Common myeloid progenitor, CD34-positive (primary cell): ENCODE results near the gene TST.

Experiments
- CTCF ChIA-PET: fragments of 350-600 bp; sonication (Branson Sonifier 250); formaldehyde crosslinking; loops from one replicate; lab custom pipeline; 2021; ENCODE audit warnings: antibody characterized with exemption; lab: Charles Lee
- POLR2A ChIA-PET: fragments of 350-600 bp; sonication (Branson Sonifier 250); formaldehyde crosslinking; loops from one replicate; lab custom pipeline; 2021; ENCODE audit warnings: antibody characterized with exemption; lab: Charles Lee
- DNase-seq, 3 donors: peaks; one replicate each; pipeline versions ENCODE4 v3.0.0 to v3.0.0-alpha.2; 2013
- H3K27ac ChIP-seq, 2 experiments: 1 replicate in 1 of 2; 2 replicates in 1 of 2; pipeline ENCODE4 v1.7.0; 2013; ENCODE audit warnings: inconsistent platforms in 2 of 2, low read length in 2 of 2, mild to moderate bottlenecking in 2 of 2, low read depth in 1 of 2, moderate library complexity in 1 of 2; ENCODE audit not compliant: severe bottlenecking in 2 of 2, insufficient read depth in 1 of 2, poor library complexity in 1 of 2
- H3K27me3 ChIP-seq, 5 experiments: replicated peaks in 2 of 5; 1 replicate in 3 of 5; 2 replicates in 2 of 5; pipeline versions ENCODE4 v1.6.1 to v1.7.0; 2013; ENCODE audit warnings: low read length in 4 of 5, mild to moderate bottlenecking in 2 of 5, moderate library complexity in 2 of 5, inconsistent platforms in 1 of 5; ENCODE audit not compliant: insufficient read depth in 5 of 5, control insufficient read depth in 4 of 5
- H3K36me3 ChIP-seq, 4 experiments: 1 replicate in 2 of 4; 2 replicates in 2 of 4; pipeline versions ENCODE4 v1.6.1 to v1.7.0; 2013; ENCODE audit warnings: low read length in 3 of 4, control low read depth in 1 of 4, mild to moderate bottlenecking in 1 of 4; ENCODE audit not compliant: control insufficient read depth in 4 of 4, insufficient read depth in 4 of 4
- H3K4me1 ChIP-seq, 4 experiments: 1 replicate in 3 of 4; 2 replicates in 1 of 4; pipeline versions ENCODE4 v1.6.1 to v1.7.1; 2013; ENCODE audit warnings: low read length in 3 of 4, mild to moderate bottlenecking in 3 of 4, control low read depth in 1 of 4, inconsistent platforms in 1 of 4, moderate library complexity in 1 of 4; ENCODE audit not compliant: control insufficient read depth in 4 of 4, insufficient read depth in 4 of 4; ENCODE audit errors: control extremely low read depth in 1 of 4
- H3K4me3 ChIP-seq, 7 experiments: 1 replicate in 4 of 7; 2 replicates in 3 of 7; pipeline versions ENCODE4 v1.5.1 to v1.7.0; 2013; ENCODE audit warnings: mild to moderate bottlenecking in 7 of 7, low read length in 6 of 7, moderate library complexity in 6 of 7, inconsistent platforms in 2 of 7, low read depth in 2 of 7, control low read depth in 1 of 7; ENCODE audit not compliant: insufficient read depth in 4 of 7, control insufficient read depth in 1 of 7; ENCODE audit errors: extremely low read depth in 1 of 7
- H3K9me3 ChIP-seq, 5 experiments: 1 replicate in 4 of 5; 2 replicates in 1 of 5; pipeline versions ENCODE4 v1.6.1 to v1.7.1; 2013; ENCODE audit warnings: low read length in 4 of 5, mild to moderate bottlenecking in 2 of 5, inconsistent platforms in 1 of 5, low read depth in 1 of 5, moderate library complexity in 1 of 5; ENCODE audit not compliant: control insufficient read depth in 4 of 5, insufficient read depth in 2 of 5; ENCODE audit errors: control extremely low read depth in 1 of 5
- WGBS: methylation state at CpG from one replicate; pipeline ENCODE4 v1.1.5; 2013; ENCODE audit not compliant: insufficient coverage; 5-methylcytosine and 5-hydroxymethylcytosine counted together

TST gene

DNA sequence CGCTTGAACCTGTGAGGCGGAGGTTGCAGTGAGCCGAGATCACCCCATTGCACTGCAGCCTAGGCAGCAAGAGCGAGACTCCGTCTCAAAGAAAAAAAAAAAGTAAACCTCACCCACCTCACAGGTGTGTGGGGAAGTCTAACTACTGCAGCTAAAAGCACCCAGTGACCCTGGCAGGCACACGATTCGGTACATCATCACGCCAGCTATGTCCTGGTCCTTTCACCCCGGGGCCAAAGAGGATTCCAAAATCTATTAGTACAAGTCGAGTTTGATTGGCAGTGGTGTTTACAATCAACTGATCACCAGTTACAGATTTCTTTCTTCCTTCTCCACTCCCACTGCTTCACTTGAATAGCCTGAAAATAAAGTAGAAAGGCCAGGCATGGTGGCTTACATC, 6.3 kb downstream of the TST start:
- Histone ChIP-seq H3K27me3 (peaks cover 0 to 12% (median 3%) of the 10 kb centered on the region in 5 experiments), H3K9me3 (no peaks in the 10 kb centered on the region), H3K4me1 (peaks cover 3 to 15% (median 13%) of the 10 kb centered on the region in 4 experiments), H3K27ac (no peak overlapping the region), H3K36me3 (peaks cover 0 to 14% (median 0%) of the 10 kb centered on the region in 4 experiments), H3K4me3 (no peak overlapping the region)
- no peak for DNase-seq
- CTCF ChIA-PET: interaction anchor here (0.7 to 1.4 kb wide), 3 partner anchors 29 to 32 kb away, joined by 3 read pairs; no protein-coding TSS in a partner anchor
- POLR2A ChIA-PET: no interaction called here
- whole genome bisulfite sequencing: 92% methylated on average over 3 of the region's 10 CpGs

DNA sequence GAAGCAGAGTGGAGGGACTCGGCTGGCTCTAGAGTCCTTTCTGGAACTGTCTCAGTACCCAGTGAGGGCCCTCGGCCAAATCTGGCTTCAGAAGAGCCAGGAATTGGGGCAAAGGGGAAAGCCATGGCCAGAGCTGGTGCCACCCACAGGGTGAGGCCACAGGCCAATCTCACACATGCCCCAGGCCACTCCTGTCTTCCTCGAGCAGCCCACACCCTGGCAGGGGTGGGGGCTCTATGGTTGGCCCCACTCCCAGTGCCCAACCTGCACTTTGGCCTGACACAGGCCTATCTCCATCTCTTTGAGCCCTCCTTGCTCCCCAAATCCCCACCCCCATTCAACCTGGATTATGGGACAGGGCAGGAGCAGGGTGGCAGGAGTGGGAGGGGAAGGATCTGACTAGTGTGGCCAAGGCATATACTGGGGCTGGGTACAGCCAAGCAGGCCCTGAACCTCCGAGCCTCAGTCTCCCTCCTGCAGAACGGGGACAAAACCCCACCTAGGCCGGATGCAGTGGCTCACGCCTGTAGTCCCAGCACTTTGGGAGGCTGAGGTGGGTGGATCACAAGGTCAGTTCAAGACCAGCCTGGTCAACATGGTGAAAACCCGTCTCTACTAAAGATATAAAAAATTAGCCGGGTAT, 6.9 kb downstream of the TST start:
- no peak overlapping the region for H3K4me3 ChIP-seq
- ChIA-PET CTCF (interaction anchor here (0.7 kb wide), 1 partner anchor 33 kb away, joined by 3 read pairs; no protein-coding TSS in a partner anchor), POLR2A (no interaction called here)
- WGBS: 97% methylated on average over 7 of the region's 9 CpGs
- no peak for DNase-seq
- no peak overlapping the region for H3K27ac ChIP-seq
- peaks cover 0 to 8% (median 0%) of the 10 kb centered on the region in 4 experiments for H3K36me3 ChIP-seq
- peaks cover 0 to 13% (median 5%) of the 10 kb centered on the region in 5 experiments for H3K27me3 ChIP-seq
- no peaks in the 10 kb centered on the region for H3K9me3 ChIP-seq
- H3K4me1 ChIP-seq: peaks cover 4 to 19% (median 17%) of the 10 kb centered on the region in 4 experiments

- WGBS: 100% methylated on average over 3 of the region's 3 CpGs
- H3K27ac ChIP-seq: no peak overlapping the region
- H3K27me3 ChIP-seq: peaks cover 0 to 20% (median 7%) of the 10 kb centered on the region in 5 experiments
- CTCF ChIA-PET: interaction anchor here (1.1 to 1.4 kb wide), 2 partner anchors 19 to 29 kb away, joined by 3 read pairs; no protein-coding TSS in a partner anchor
- H3K4me3 ChIP-seq: no peak overlapping the region
- POLR2A ChIA-PET: no interaction called here
- H3K4me1 ChIP-seq: peaks cover 6 to 22% (median 19%) of the 10 kb centered on the region in 4 experiments
- no peak for DNase-seq
- no peaks in the 10 kb centered on the region for H3K9me3 ChIP-seq
- peaks cover 0 to 4% (median 0%) of the 10 kb centered on the region in 4 experiments for H3K36me3 ChIP-seq
These were observed 7.8 kb downstream of the TST start for GRCh38 chr22:37011472-37011871.

GRCh38 chr22:37010976-37011375, 8.3 kb downstream of the TST start:
- H3K36me3 ChIP-seq: no peaks in the 10 kb centered on the region
- 96% methylated on average over 20 of the region's 20 CpGs for WGBS
- no peak overlapping the region for H3K4me3 ChIP-seq
- no peaks in the 10 kb centered on the region for H3K9me3 ChIP-seq
- ChIA-PET CTCF (interaction anchor here (1.1 to 1.4 kb wide), 2 partner anchors 20 to 28 kb away, joined by 3 read pairs; no protein-coding TSS in a partner anchor), POLR2A (no interaction called here)
- DNase-seq: no peak
- H3K4me1 ChIP-seq: peaks cover 6 to 22% (median 19%) of the 10 kb centered on the region in 4 experiments
- H3K27ac ChIP-seq: no peak overlapping the region
- H3K27me3 ChIP-seq: peaks cover 0 to 24% (median 7%) of the 10 kb centered on the region in 5 experiments

DNA sequence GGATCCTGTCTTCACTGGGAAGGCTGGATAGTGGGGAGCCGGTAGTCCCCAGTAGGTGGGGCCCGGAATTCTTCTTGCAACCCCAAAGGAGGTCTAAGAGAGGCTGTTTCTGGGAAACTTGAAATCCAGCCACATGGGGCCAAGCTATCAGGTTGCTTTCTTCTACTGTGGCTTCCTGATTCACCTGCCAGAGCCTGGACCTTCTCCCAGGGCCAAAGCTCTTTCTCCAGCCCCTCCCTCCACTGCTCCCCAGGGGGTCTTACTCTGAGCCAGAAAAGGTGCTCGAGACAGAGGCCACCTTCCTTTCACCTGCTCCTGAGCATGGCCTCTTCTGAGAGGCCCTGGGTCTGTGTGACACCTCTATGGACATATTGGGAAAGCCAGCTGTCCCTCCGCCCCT, 9.1 kb downstream of the TST start:
- Histone ChIP-seq H3K4me1 (peaks cover 6 to 22% (median 19%) of the 10 kb centered on the region in 4 experiments), H3K27ac (no peak overlapping the region), H3K36me3 (no peaks in the 10 kb centered on the region), H3K27me3 (peaks cover 0 to 31% (median 7%) of the 10 kb centered on the region in 5 experiments), H3K4me3 (no peak overlapping the region), H3K9me3 (peaks cover 0 to 5% (median 0%) of the 10 kb centered on the region in 5 experiments)
- WGBS: 92% methylated on average over 4 of the region's 4 CpGs
- POLR2A ChIA-PET: no interaction called here
- no peak for DNase-seq
- CTCF ChIA-PET: interaction anchor here (1.0 to 1.1 kb wide), 2 partner anchors 31 to 33 kb away, joined by 4 read pairs; no protein-coding TSS in a partner anchor

GRCh38 chr22:37009490-37009889, 9.8 kb downstream of the TST start:
- no peak for DNase-seq
- Histone ChIP-seq H3K9me3 (peaks cover 0 to 7% (median 1%) of the 10 kb centered on the region in 5 experiments), H3K4me3 (no peak overlapping the region), H3K27me3 (peaks cover 0 to 31% (median 7%) of the 10 kb centered on the region in 5 experiments), H3K36me3 (no peaks in the 10 kb centered on the region), H3K4me1 (peaks cover 6 to 22% (median 19%) of the 10 kb centered on the region in 4 experiments), H3K27ac (no peak overlapping the region)
- CTCF ChIA-PET: interaction anchor here (0.5 to 1.9 kb wide), 6 partner anchors 8 to 888 kb away, joined by 3 to 10 read pairs (median 4); no protein-coding TSS in a partner anchor
- 37% methylated on average over 2 of the region's 2 CpGs for WGBS
- POLR2A ChIA-PET: no interaction called here

GRCh38 chr22:37008365-37008764, 10.9 kb downstream of the TST start:
- peaks cover 0 to 31% (median 8%) of the 10 kb centered on the region in 5 experiments for H3K27me3 ChIP-seq
- ChIA-PET POLR2A (no interaction called here), CTCF (interaction anchor here (1.3 to 1.9 kb wide), 2 partner anchors 13 to 31 kb away, joined by 5 to 10 read pairs; no protein-coding TSS in a partner anchor)
- WGBS: no CpG with 5 or more reads among the region's 2 CpGs
- peaks cover 0 to 7% (median 1%) of the 10 kb centered on the region in 5 experiments for H3K9me3 ChIP-seq
- peak; percentile 55 to 87 (median 81) for DNase-seq
- H3K36me3 ChIP-seq: no peaks in the 10 kb centered on the region
- peak overlapping the region in 1 of 7 experiments; percentile 34 for H3K4me3 ChIP-seq
- no peak overlapping the region for H3K27ac ChIP-seq
- peaks cover 6 to 22% (median 19%) of the 10 kb centered on the region in 4 experiments for H3K4me1 ChIP-seq
